HG03558 (cell line): ENCODE data around the gene MFAP2.

Experiments used
- ATAC-seq: cut with Tn5 transposase; IDR thresholded peaks from one replicate; pipeline ENCODE4 v1.9.1; 2021; ENCODE audit warnings: moderate number of reproducible peaks; ENCODE audit not compliant: unreplicated experiment; ENCODE audit errors: extremely low read depth

MFAP2 gene

DNA sequence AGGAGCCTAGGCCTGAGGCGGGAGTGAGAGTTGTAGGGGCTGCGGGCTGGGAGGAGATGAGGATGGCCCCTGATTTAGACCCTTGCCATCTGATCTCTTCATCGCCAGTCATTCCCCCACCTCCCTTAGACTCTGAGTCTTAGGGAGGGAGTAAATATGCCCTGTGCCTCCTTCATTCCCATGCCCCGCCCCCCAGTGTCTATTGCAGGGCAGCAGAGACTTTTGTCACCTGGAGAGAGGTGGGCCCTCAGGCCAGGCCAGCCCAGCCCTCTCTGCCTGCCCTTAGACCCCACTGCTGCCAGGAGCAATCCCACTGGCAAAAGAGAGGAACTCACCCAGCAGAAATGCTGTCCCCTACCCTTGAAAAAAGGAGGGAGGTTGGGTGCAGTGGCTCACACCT lies 3.2 kb upstream of the MFAP2 start:
- no peak for ATAC-seq

DNA sequence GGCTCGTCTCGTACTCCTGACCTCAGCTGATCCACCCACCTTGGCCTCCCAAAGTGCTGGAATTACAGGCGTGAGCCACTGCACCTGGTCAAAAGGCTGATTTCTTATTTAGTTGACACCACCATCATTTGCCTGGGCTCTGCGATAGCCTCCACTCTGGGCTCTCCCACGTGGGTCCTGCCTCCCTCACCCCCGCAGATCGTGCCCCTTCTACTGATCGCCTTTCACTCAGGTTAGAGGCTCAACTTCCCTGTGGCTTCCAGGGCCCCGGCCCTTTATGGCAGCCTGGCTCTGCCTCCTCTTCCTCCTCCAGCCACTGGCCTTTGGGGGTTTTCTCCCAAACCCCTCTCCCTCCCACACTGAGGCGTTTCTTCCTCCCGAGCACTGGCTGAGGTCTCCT lies 2.5 kb upstream of the MFAP2 start:
- no peak for ATAC-seq

DNA sequence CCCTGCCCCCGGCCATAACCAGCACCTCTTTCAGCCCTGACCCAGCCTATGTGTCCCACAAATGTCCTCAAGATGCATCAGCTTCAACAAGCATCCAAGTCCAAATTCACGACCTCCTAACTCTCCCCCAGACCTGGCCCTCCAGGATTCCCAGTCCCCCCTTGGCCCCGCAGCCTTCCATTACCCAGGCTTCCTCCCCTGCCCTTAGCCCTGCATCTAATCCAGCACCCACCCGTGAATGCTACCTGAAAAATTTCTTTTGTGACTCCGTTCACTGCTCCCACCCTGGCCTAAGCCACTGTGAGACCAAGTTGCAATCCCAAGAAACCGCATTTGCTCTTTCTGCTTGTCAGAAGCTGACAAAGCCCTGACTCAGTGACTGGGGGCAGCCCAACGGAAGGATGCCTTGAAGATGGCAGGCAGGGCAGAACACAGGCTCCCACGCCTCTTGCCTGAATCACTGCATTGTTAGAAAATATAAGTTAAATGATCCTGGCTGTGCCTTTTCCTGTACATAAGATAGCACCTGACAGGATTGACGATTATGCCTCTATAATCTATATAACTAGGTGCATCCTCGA lies 939 bp upstream of the MFAP2 start:
- ATAC-seq, result no peak

DNA sequence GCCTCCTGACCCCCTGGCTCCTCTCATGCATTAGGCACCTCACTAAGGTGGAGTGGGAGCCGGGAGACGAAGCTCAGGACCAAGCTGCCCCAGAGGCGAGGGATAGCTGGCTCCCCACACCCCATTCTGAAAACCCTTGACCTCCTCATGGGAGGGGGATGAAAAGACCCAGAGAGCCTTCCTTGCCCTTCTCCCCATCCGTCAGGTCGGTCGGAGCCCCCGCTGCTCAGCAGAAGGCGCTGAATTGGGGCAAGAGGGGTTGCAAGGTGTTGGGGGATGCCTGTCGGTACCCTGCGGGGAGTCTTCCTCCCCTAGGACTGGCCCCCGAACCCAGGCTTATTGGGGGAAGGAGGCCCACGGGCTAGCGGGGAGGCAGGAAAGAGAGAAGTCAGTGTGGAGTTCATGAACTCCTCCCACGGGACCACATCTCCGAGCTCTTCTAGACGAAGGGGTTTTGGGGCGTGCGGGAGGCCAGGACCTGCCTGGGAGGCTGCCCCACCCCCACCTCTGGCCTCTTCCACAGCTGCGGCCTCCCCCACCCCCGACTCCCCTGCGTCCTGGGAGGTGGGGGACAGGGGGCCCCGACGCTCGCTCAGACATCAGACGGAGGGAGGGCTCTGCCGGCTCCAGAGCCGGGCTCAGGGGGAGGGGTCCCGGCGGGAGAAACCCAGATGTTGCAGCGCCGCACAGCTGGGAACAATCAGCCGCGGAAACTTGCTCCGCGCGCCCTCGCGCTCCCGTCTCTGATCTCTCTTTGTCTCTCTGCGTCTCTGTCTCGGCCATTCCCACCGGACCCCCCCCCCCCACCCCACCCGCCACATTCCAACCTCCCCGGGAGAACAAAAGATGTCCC lies 719 bp downstream of the MFAP2 start:
- no peak for ATAC-seq

DNA sequence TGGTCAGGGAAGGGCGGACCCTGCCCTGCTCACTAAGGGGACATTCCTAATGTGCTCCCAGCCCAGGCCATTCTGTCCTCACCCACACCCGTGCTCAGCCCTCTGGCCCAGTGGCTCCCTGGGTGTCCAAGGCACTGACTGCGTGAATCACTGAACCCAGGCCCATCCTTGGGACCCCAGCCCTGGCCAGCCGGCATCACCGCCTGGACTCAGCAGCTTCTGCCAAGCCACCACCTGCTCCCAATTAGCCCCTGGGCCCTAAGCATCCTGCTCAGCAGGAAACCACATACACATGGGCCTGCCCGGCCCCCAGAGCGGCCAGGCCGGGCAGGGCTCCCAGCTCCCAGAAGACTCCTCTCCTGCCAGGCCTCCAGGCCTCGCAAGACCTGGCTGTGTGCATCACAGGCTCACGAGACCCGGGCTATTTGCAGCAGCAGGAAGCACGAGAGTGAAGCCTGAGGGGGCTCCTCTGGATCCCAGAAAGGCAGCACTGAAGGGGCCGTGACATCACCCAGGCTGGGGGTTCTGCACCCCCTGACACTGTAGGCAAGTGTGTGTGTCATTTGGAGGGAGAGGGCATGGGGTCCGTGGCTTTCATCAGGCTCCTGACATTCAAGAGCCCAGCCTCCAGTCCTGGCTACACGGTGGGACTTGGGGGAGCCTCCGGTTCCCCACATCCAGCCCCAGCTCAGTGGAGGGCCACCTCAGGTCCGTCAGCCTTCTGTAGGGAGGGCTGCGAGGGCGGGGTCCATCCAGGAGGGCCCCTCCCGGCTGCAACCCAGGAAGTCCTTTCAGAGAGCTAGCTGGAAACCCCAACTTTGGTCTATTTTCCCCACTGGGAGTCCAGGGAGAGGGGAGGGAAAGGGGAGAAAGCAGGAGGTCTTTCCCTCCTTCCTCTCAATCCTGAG lies 1.6 kb downstream of the MFAP2 start:
- ATAC-seq, result no peak

DNA sequence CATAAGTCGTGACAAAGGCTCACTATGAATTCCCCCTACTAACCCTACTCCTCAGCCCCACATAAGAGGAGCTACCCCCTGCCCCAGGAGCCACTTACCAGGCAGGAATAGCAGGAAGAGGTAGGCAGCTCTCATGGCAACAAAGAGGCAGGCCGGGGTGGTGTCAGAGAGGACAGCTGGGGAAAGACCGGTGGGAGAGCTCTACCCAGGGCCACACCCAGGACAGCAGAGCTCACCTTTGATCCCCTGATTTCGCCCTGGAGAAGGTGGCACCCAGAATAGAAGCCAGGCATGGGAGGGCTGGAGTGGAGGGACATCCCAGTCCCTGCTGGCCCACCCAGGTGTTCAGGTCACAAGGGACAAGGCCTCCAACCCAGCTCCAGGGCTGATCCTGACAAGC lies 2.3 kb downstream of the MFAP2 start:
- no peak for ATAC-seq

DNA sequence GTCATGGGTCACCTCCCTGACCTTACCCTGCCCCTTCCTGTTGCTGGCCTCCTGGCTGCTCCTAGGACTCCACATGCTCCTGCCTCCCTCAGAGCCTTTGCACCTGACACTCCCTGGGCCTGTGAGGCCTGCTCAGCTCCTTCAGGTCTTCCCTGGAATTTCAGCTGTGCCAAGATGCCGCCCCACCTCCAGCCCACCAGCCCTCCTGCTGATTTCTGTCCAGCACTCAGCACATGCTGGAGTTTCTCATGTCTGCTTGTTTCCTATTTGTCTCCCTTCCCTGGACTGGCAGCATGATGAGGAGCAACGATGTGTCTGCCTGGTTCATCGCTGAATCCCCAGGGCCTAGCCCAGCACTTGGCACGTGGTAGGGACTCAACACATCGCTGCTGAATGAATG lies 3.0 kb downstream of the MFAP2 start:
- no peak for ATAC-seq

DNA sequence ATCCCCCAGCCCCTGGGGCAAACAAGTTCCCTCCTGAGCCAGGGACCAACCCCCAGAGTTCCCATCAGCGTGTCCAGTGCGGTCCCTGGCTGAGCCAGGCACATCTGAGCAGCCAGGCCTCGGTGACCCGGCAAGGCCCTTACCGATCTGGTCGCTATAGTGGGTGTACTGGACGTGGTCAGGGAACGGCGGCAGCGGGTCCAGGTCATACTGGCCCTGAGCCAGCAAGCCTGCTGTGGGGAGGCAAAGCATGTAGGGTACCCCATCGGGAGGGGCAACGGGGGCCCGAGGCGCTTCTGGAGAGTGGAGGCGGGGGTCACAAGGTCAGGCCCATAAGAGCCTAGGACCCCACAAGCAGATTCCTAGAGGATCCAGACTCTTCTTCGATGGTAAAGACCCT lies 3.5 kb downstream of the MFAP2 start:
- ATAC-seq, result no peak

DNA sequence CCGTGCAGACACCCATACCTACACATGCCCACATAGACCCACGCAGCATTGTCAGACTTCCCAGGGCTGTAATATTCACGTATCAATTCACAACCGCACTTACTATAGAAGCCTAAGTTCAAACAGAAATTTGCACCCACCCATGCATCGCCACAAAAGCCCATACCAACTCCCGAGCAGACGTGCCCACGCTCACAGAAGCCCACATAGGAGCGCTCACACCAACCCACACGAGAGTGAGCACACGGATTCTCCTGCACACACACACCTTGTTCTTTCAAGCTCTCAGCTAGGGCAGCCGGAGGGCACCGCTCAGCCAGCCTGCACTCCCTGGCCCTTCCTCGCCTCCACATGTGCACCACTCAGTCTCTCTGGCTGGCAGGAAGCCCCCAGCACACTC lies 4.6 kb downstream of the MFAP2 start:
- no peak for ATAC-seq

DNA sequence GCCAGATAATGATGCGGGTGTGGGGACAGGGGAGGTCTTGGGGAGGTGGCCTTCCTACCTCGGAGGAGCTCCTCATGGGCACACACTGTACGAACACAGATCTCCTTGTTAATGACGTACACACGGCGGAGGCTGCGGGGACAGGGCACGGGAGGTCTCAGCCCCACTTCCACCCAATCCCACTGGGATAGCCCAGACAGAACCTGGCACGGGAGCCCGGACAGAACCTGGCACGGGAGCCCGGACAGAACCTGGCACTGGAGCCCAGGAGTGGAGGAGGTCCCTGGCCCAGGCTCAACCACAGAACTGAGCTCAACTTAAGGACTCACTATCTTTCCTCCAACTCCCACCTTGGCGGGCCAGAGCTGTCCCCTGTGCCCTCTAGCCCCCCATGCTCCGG lies 5.2 kb downstream of the MFAP2 start:
- no peak for ATAC-seq

DNA sequence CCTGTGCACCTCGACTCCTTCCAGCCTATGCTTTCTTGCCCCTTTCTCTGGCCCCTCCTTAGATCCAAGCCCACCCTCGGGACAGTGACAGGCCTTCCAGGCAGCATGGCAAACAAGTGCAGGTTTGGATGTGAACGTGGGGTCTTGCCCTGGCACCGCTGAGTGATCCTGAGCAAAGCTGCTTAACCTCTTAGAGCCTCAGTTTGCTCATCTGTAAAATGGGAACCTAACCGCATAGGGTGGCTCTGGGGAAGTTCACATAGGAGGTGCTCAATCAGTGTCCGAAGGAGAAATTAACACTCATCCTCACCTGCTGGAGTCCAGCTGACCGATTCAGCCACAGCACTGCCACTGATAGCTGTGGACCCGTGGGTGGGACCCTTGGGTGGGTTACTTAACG lies 7.2 kb downstream of the MFAP2 start:
- no peak for ATAC-seq

DNA sequence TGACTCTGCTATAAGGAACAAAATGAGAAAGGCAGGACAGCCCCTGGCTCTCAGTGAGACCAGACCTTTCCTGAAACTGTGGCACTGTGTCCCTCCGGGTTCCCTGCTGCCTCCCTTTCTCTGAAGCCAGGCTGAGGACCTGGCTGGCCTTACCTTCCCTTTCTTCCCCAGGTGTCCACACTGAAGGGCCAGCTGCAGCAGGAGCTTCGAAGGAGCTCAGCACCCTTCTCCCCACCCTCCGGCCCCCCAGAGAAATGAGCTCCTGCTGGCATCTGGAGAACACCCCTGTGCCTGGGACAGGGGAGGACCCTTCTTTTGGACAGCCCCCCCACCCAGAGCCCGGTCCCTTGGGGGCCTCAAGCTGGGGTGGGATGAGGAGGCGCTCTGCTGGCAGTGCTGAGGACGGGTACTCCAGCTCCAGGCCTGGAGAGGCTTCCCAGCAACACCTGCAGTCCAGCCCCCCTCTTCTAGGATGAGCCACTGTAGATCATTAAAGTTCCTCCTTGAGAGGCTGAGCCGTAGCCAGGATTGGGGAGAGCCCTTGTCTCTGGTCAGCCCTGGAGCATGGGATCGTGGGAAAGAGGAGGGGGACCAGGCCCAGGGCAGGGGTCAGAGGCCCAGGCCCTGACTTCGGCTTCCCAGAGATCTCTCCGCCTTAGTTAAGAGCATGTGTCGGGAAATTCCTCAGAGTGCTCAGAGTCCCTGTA lies 8.1 kb downstream of the MFAP2 start:
- no peak for ATAC-seq

DNA sequence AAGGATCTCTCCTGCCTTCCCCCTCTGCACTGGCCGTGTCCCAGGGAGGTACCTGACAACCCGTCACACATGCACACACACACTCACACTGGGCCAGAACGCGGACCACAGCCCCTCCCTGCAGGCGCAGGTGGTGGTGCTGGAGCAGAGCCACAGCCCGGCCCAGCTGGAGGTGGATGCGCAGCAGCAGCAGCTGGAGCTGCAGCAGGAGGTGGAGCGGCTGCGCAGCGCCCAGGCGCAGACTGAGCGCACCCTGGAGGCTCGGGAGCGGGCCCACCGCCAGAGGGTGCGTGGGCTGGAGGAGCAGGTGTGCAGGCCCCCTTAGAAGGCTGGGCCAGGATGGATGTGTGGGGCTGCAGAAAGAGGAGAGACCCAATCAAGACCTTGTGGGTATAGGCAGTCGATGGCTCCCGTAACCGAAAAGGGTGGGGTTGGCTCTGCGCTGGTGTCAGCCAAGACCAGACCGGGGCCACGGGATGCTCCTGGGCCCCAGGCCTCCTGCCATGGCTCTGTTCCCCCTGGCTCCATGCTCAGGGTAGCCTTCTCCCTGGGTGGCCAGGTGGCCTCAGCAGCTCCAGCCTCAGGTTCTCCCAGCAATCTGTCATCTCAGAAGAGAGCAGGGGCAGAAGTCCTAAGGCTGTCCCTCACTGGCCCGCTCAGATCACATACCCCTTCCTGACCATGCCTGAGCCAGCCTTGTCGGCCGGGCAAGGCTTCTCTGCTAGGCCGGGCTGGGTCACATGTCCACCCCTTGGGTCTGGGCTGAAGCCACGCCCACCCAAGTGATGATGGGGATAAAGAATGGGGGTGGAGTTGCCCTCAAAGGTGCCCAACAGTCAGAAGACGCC lies 8.9 kb downstream of the MFAP2 start:
- ATAC-seq, result no peak

DNA sequence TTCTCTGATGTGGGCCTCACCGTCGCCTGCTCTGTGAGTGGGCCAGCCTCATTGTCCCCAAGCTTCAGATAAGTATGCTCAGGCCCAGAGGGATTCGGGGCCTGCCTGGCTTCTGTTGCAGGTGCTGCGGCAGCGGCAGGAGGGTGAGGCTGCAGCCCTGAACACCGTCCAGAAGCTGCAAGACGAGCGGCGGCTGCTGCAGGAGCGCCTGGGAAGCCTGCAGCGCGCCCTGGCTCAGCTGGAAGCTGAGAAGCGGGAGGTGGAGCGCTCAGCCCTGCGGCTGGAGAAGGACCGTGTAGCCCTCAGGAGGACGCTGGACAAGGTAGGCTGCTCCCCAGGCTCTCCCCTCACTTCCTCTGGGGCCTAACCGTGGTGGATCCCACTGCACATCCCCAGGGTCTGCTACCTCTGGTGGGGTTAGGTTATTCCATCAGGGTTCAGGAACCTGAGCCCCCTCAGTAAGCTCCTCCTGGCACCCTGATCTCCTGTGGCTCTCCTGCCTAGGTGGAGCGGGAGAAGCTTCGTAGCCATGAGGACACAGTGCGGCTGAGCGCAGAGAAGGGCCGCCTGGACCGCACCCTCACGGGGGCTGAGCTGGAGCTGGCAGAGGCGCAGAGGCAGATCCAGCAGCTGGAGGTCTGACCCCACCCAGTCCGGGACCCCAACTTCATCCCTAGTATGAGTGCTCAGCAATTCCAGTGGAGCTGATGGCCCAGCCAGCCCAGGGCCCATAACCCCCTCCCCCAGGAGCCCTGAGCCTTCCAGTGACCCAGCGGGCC lies 10.1 kb downstream of the MFAP2 start:
- ATAC-seq, result no peak

DNA sequence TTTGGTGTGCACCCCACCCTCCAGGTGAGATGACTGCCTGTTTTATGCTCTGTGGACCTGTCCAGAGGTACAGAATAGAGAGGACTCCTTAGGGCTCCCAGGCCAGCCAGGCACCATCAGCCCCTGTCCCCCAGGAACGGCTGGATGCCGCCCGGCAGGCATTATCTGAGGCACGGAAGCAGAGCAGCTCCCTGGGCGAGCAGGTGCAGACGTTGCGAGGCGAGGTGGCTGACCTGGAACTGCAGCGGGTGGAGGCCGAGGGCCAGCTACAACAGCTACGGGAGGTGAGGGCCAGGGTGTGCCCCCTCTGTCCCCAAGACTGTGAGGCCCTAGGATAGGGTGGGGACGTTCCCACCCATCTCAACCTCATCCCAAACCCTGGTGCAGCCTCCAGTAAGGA lies 10.8 kb downstream of the MFAP2 start:
- ATAC-seq, result no peak

DNA sequence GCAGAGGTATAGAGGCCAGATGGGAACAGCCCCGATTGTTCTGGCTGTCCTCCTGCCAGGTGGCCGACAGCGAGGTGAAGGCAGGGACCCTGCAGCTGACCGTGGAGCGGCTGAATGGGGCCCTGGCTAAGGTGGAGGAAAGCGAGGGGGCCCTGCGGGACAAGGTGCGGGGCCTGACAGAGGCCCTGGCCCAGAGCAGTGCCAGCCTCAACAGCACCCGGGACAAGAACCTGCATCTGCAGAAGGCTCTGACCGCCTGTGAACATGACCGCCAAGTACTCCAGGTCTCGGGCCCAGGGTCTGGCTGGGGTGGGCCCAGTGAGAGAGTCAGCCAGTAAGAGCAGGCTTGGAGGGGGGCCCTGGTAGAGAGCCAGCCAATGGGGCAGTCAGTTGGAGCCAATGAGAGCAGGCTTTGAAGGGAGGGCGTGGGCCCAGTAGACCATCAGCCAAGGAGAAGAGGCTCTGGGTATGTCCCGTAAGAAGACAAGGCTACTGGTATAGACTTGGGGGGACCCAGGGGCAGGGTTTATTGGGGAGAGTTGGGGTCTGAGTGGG lies 11.3 kb downstream of the MFAP2 start:
- ATAC-seq, result no peak

DNA sequence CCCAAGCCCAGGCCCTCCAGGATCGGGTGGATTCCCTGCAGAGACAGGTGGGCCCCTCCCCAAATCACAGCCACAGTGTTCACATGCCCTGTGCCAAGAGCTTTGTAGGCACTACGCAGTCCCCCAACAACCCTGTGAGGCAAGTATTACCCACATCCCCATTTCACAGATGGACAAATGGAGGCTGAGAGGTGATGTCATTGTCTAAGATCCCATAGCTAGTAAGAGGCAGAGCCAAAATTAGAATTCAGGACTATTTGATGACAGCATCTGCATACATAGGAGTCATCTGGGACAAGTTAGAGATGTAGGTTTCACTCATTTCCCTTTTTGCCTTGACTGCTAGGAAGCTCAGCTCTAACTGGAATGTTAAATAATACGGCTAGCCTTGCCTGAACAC lies 12.0 kb downstream of the MFAP2 start:
- ATAC-seq, result no peak

DNA sequence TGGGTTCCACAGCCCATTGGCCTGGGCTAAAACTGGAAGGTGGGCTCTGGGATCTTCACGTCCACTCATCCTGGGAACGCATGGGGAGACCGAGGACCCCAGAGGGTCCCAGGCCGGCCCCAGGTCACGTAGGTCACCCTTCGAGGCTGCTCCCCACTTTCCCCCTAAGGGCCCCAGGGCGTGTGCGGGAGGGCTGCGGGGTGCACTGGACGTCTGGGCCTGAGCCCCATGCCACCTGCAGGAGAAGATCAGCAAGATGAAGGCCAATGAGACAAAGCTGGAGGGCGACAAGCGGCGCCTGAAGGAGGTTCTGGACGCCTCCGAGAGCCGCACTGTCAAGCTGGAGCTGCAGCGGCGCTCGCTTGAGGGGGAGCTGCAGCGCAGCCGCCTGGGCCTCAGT lies 12.5 kb downstream of the MFAP2 start:
- no peak for ATAC-seq
